Endodermal cell (in vitro differentiated cells): ENCODE data around the gene ZIC2. TPM values are rescaled to one million over a fixed set of nuclear protein-coding genes. Genes with fewer than 3 reads are reported as not detected.

Experiments
- DNase-seq: peaks from one replicate; pipeline ENCODE4 v3.0.0-alpha.2; 2017
- H3K27ac ChIP-seq: 2 replicates; pipeline ENCODE4 v1.5.1; 2013; ENCODE audit warnings: mild to moderate bottlenecking, low read depth, low read length, moderate library complexity
- H3K27me3 ChIP-seq: 2 replicates; pipeline ENCODE4 v1.6.1; 2013; ENCODE audit warnings: mild to moderate bottlenecking, low read length, moderate library complexity; ENCODE audit not compliant: insufficient read depth, control insufficient read depth, poor library complexity, severe bottlenecking
- H3K36me3 ChIP-seq: 2 replicates; pipeline ENCODE4 v1.7.0; 2013; ENCODE audit warnings: mild to moderate bottlenecking, low read length, moderate library complexity; ENCODE audit not compliant: control insufficient read depth, insufficient read depth
- H3K4me1 ChIP-seq: one replicate; pipeline ENCODE4 v1.7.0; 2013; ENCODE audit warnings: low read length; ENCODE audit not compliant: control insufficient read depth, insufficient read depth
- H3K4me3 ChIP-seq: 2 replicates; pipeline ENCODE4 v1.5.1; 2013; ENCODE audit warnings: mild to moderate bottlenecking, low read length, moderate library complexity
- H3K9ac ChIP-seq: 2 replicates; pipeline ENCODE4 v1.6.1; 2013; ENCODE audit warnings: mild to moderate bottlenecking, low read length, moderate library complexity; ENCODE audit not compliant: poor library complexity, severe bottlenecking; ENCODE audit errors: extremely low read depth
- H3K9me3 ChIP-seq: 2 replicates; pipeline ENCODE4 v1.6.1; 2013; ENCODE audit warnings: mild to moderate bottlenecking, low read length, moderate library complexity; ENCODE audit not compliant: control insufficient read depth
- H3K27ac Mint-ChIP-seq: 2 replicates; pipeline ENCODE4 v1.8.0; 2020; ENCODE audit warnings: mixed read lengths
- H3K27me3 Mint-ChIP-seq: 2 replicates; pipeline ENCODE4 v1.8.0; 2021; ENCODE audit warnings: mild to moderate bottlenecking, mixed read lengths; ENCODE audit not compliant: insufficient read depth
- H3K36me3 Mint-ChIP-seq: 2 replicates; pipeline ENCODE4 v1.8.0; 2020; ENCODE audit warnings: low read depth, mixed read lengths
- H3K4me1 Mint-ChIP-seq: 2 replicates; pipeline ENCODE4 v1.8.0; 2020; ENCODE audit warnings: mixed read lengths
- H3K4me3 Mint-ChIP-seq: 2 replicates; pipeline ENCODE4 v1.8.0; 2020; ENCODE audit warnings: mild to moderate bottlenecking, moderate library complexity, mixed read lengths
- H3K9me3 Mint-ChIP-seq: 2 replicates; pipeline ENCODE4 v1.8.0; 2020; ENCODE audit warnings: mild to moderate bottlenecking, mixed read lengths
- CTCF ChIP-seq: fragments of 200-600 bp; sonication (generic); conservative IDR thresholded peaks from 2 replicates; pipeline ENCODE4 v1.5.0; 2021; ENCODE audit warnings: antibody characterized with exemption, mild to moderate bottlenecking
- WGBS, 2 experiments: methylation state at CpG; one replicate each; pipeline versions ENCODE4 v1.1.5 to v1.1.7; 2013; ENCODE audit warnings: missing lambda C conversion rate in 2 of 2, mixed read lengths in 1 of 2; ENCODE audit not compliant: insufficient coverage in 1 of 2, insufficient read length in 1 of 2; 5-methylcytosine and 5-hydroxymethylcytosine counted together
- total RNA-seq, 2 donors: library from RNA; stranded (reverse); fragmentation: NEBNext Ultra II Directional in 1 of 2; extraction: Animal tissue kit (Norgen Biotek cat#: 25700) in 1 of 2; gene quantifications; 2 replicates in 1 of 2; 3 replicates in 1 of 2; pipeline ENCODE4 v1.2.1, GENCODE V29; 2021

Gene ZIC2
- total RNA-seq, 2 donors from 2014 or later, result 182 to 301 TPM

- no peaks in the 10 kb centered on the region for H3K9me3 Mint-ChIP-seq
- Histone ChIP-seq H3K4me1 (peaks cover 10% of the 10 kb centered on the region), H3K27ac (no peak overlapping the region), H3K4me3 (no peak overlapping the region), H3K9ac (no peak overlapping the region), H3K36me3 (no peaks in the 10 kb centered on the region), H3K27me3 (peaks cover 38% of the 10 kb centered on the region), H3K9me3 (no peaks in the 10 kb centered on the region)
- H3K27me3 Mint-ChIP-seq, result peaks cover 33% of the 10 kb centered on the region
- H3K36me3 Mint-ChIP-seq, result no peaks in the 10 kb centered on the region
- no peak for DNase-seq
- H3K4me3 Mint-ChIP-seq, result no peak overlapping the region
- H3K4me1 Mint-ChIP-seq, result peaks cover 26% of the 10 kb centered on the region
- TF ChIP-seq CTCF, result no peak
- WGBS, 2 experiments, result 94 to 95% methylated on average over 8 of the region's 11 CpGs
- H3K27ac Mint-ChIP-seq, result no peak overlapping the region
Observed at GRCh38 chr13:99998261-99998660, 16.7 kb downstream of the ZIC2 start.

- H3K4me3 ChIP-seq, result no peak overlapping the region
- no peaks in the 10 kb centered on the region for H3K27me3 Mint-ChIP-seq
- no peak for DNase-seq
- WGBS, 2 experiments, result 91 to 100% methylated on average over 1 of the region's 1 CpG
- no peaks in the 10 kb centered on the region for H3K4me1 ChIP-seq
- no peak for TF ChIP-seq CTCF
- H3K27me3 ChIP-seq, result no peaks in the 10 kb centered on the region
- no peak overlapping the region for H3K9ac ChIP-seq
- H3K9me3 Mint-ChIP-seq, result peaks cover 4% of the 10 kb centered on the region
- no peaks in the 10 kb centered on the region for H3K4me1 Mint-ChIP-seq
- no peaks in the 10 kb centered on the region for H3K36me3 Mint-ChIP-seq
- no peak overlapping the region for H3K4me3 Mint-ChIP-seq
- no peak overlapping the region for H3K27ac Mint-ChIP-seq
- no peak overlapping the region for H3K27ac ChIP-seq
- H3K36me3 ChIP-seq, result no peaks in the 10 kb centered on the region
- H3K9me3 ChIP-seq, result no peaks in the 10 kb centered on the region
Observed at GRCh38 chr13:100014621-100015020, 33.0 kb downstream of the ZIC2 start.

- Mint-ChIP-seq H3K4me3 (no peak overlapping the region), H3K27ac (no peak overlapping the region), H3K36me3 (no peaks in the 10 kb centered on the region), H3K9me3 (peaks cover 2% of the 10 kb centered on the region), H3K27me3 (no peaks in the 10 kb centered on the region), H3K4me1 (no peaks in the 10 kb centered on the region)
- TF ChIP-seq CTCF, result no peak
- Histone ChIP-seq H3K4me3 (no peak overlapping the region), H3K36me3 (no peaks in the 10 kb centered on the region), H3K9ac (no peak overlapping the region), H3K4me1 (no peaks in the 10 kb centered on the region), H3K27me3 (no peaks in the 10 kb centered on the region), H3K27ac (no peak overlapping the region), H3K9me3 (no peaks in the 10 kb centered on the region)
- DNase-seq, result no peak
- 89 to 95% methylated on average over 1 to 3 of the region's 3 CpGs for WGBS, 2 experiments
Observed at GRCh38 chr13:100019780-100020356, 38.3 kb downstream of the ZIC2 start.
